Fibroblast of lung (primary cell): ENCODE data around the gene KRCC1.

Experiments used
- EZH2 ChIP-seq: IDR thresholded peaks from 2 replicates; pipeline ENCODE4 v1.5.1; 2012; ENCODE audit warnings: low read length, control low read depth, mild to moderate bottlenecking; ENCODE audit errors: missing control alignments
- TF ChIP-seq, protein P1 (sequence below), 2 donors: IDR thresholded peaks in 1 of 2; conservative IDR thresholded peaks in 1 of 2; 1 replicate in 1 of 2; 2 replicates in 1 of 2; pipeline ENCODE4 v1.5.1; 2011 to 2012; ENCODE audit warnings: low read length in 2 of 2, control low read depth in 1 of 2, inconsistent platforms in 1 of 2, low read depth in 1 of 2, mild to moderate bottlenecking in 1 of 2

DNA sequence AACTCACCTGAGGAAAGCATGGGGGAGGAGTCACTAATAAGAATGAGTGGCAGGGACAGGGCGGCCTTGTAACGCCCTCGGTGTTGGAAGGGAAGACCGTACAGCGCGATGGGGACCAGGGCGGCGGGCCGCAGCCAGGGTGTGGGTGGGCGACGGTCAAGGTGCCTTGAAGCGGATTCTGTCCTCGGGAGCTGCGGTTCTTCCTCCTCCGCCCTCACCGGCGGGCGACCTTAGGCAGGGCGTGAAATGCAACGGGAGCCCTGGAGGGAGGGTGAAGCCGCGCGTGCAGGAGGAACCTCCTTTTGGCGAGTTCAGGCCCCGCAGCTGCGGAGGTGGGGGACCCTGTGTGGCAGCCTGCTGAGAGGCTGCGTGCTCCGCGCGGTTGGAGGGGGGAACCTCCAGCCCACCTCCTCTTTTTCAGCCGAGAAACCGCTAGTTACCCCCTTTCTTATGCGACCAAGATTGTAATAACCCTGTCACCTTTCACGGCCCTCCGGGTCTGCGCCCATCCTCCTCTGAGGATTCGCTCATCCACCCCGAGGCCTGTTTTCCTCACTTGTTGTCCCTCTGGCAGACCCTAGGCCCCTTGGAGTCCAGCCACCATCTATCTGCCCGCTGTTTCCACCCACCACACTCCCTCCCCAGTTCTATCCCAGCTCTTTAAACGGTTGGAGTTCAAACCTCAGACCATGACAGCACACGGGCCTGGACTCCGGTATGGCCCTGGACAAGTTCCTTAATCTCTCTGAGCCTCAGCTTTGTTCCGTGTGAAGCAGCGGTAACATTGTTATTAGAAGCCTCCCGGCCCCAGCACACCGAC, 38.4 kb downstream of the KRCC1 start:
- TF ChIP-seq, protein P1, sequence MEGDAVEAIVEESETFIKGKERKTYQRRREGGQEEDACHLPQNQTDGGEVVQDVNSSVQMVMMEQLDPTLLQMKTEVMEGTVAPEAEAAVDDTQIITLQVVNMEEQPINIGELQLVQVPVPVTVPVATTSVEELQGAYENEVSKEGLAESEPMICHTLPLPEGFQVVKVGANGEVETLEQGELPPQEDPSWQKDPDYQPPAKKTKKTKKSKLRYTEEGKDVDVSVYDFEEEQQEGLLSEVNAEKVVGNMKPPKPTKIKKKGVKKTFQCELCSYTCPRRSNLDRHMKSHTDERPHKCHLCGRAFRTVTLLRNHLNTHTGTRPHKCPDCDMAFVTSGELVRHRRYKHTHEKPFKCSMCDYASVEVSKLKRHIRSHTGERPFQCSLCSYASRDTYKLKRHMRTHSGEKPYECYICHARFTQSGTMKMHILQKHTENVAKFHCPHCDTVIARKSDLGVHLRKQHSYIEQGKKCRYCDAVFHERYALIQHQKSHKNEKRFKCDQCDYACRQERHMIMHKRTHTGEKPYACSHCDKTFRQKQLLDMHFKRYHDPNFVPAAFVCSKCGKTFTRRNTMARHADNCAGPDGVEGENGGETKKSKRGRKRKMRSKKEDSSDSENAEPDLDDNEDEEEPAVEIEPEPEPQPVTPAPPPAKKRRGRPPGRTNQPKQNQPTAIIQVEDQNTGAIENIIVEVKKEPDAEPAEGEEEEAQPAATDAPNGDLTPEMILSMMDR (conservative IDR thresholded peaks at IDR 0.05 in 1 of 2, IDR thresholded peaks at IDR 0.05 in 1 of 2; ENCODE audit: low read depth in 1 of 2, low read length in 2 of 2), result no peak
- TF ChIP-seq EZH2, result no peak
